ENCODE measurements around the gene RTN3.

GRCh38 chr11:63673579-63673978, 7.7 kb upstream of the RTN3 start:
- no peak for TF ChIP-seq CTCF (IDR thresholded peaks at IDR 0.05)
- TF ChIP-seq ZFX (IDR thresholded peaks at IDR 0.05; ENCODE audit: borderline replicate concordance), result no peak

Data from 22Rv1 (cell line).